Karpas-422 (cell line): ENCODE measurements around the gene DPF3. TPM values are rescaled to one million over a fixed set of nuclear protein-coding genes. Genes with fewer than 3 reads are reported as not detected.

Experiments
- small RNA-seq: library from RNA; depleted of rRNA; stranded (forward); fragments of <200 nt; gene quantifications from one replicate; pipeline ENCODE3, GENCODE V24; 2014
- total RNA-seq: library from RNA; depleted of rRNA; stranded (reverse); fragments of >200 nt; shearing (Covaris generic); gene quantifications from 2 replicates; pipeline ENCODE4 v1.2.3, GENCODE V29; 2014; ENCODE audit warnings: low replicate concordance; rRNA removed

Gene DPF3
- total RNA-seq, 1 experiment from 2014 or later: 3.1 TPM

Small RNA genes lying within 50 kb of the gene (small RNA-seq; reads per million reads assigned to genes)
- gene RF00019: not detected

Other genes with a start within 250 kb of the DPF3 start
- 29.9 and 31.9 TPM in 2 replicates for gene DCAF4, start 32.4 kb upstream of the DPF3 start, total RNA-seq
- gene ZFYVE1, start 133.0 kb upstream of the DPF3 start, total RNA-seq: 9.1 and 10.8 TPM in 2 replicates
- gene RBM25, start 164.4 kb upstream of the DPF3 start, total RNA-seq: 89.0 and 129 TPM in 2 replicates
- gene PSEN1, start 242.4 kb upstream of the DPF3 start, total RNA-seq: 39.0 and 57.8 TPM in 2 replicates